ENCODE measurements around the gene NPTX1. TPM values are rescaled to one million over a fixed set of nuclear protein-coding genes. Genes with fewer than 3 reads are reported as not detected.
A peak's percentile ranks its signal among the peaks of the same experiment; 100 is the strongest.

NPTX1 gene
- total RNA-seq, 8 experiments from 2014 or later: 0.61 to 2.9 (median 0.96) TPM

DNA sequence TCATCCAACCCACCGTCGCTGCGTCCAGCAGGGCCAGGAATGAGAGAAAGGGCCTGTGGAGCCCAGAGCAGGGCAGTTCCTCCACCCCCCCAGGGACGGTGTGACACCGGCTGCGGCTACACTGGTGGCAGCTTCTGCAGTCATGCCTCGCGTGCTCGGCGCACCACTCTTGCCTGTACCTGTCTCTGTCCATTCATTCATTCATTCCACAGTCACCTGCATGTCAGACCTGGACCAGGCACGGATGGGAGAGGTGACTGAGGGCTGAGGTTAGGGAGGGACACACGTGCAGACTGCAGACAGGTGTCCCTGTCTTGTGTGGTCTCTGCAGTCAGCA lies 34.1 kb downstream of the NPTX1 start:
- Histone ChIP-seq H3K4me1 (replicated peaks in 1 of 2) (peaks cover 27 to 29% of the 10 kb centered on the region in 2 donors), H3K27ac (no peak overlapping the region), H3K4me3 (no peak overlapping the region)
- 40 to 71% (median 51%) methylated on average over 1 to 7 of the region's 12 CpGs; no CpG with 5 or more reads in 5 of the 10 experiments for WGBS, 10 experiments
- ATAC-seq (replicated peaks in 6 of 8): no peak
- in situ Hi-C loops (cut with MboI; ENCODE audit: low pct_unique_long_range_greater_than_20kb in 2 of 9, low sequenced_read_pairs in 9 of 9, unreplicated experiment in 9 of 9): loop anchor here in 2 of 9 experiments (25.0 kb wide), 1 partner anchor 545 kb away; the partner anchor contains the start of gene CHMP6 (in 2 of the 2)

DNA sequence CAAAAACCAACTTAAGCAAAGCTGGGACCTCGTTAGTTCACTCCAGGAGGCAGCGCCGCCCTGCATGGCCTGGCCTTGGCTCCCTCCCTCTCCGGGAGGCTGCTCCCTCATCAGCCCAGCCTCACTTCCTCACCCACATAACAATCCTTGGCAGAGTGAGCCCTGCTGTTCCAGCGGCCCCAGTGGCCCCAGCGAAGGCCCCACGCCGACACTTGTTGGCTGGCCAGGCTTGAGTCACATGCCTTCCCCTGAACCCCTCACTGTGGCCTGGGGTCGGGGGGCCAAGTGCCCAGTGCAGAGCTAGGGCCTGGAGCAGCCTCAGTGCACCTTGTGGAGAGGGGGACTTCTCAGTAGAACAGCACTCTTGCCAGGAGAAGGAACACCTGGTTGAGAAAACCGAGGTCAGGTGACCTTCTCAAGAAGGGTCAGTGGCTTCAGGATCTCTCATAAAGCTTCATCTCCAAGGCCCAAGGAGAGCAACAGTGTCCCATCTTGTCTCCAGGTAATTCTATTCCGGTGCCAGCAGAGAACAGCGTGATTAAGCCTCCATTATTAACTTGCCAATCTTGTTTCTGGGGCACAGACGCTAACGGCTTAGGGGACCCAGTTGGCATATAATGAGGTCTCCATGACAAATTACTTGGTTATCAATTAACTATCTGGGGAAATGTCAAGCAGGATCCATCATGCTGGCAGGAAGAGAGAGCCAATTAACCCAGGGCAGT lies 34.6 kb downstream of the NPTX1 start:
- H3K27ac ChIP-seq: no peak overlapping the region
- H3K4me3 ChIP-seq: no peak overlapping the region
- in situ Hi-C loops (cut with MboI; ENCODE audit: low pct_unique_long_range_greater_than_20kb in 2 of 9, low sequenced_read_pairs in 9 of 9, unreplicated experiment in 9 of 9): loop anchor here in 2 of 9 experiments (25.0 kb wide), 1 partner anchor 546 kb away; the partner anchor contains the start of gene CHMP6 (in 2 of the 2)
- peaks cover 27 to 29% of the 10 kb centered on the region in 2 donors for H3K4me1 ChIP-seq (replicated peaks in 1 of 2)
- WGBS, 10 experiments: 55 to 75% (median 63%) methylated on average over 1 to 7 of the region's 14 CpGs; no CpG with 5 or more reads in 4 of the 10 experiments
- no peak for ATAC-seq (replicated peaks in 6 of 8)

DNA sequence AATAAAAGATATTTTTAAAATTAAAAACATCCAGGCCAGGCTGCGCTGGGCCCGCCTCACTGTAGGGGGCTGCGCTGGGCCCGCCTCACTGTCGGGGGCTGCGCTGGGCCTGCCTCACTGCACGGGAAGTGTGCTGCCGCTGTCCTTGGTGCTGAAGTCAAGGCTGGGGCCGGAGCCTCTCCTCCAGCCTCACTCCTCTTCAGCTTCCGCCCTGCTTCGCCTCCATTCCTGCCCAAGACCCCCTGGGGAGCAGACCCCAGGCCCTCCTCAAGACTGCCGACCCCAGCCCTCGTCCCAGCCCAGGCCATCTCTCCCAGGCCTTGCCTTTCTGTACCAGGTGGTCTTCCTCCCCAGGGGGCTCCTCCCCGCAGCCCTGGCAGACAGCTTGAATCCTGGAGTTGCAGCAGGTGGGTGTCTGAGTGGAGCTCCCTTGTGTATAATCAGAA lies 35.3 kb downstream of the NPTX1 start:
- ATAC-seq (replicated peaks in 6 of 8): peak in 5 of 8 experiments; percentile 24 to 97 (median 52)

DNA sequence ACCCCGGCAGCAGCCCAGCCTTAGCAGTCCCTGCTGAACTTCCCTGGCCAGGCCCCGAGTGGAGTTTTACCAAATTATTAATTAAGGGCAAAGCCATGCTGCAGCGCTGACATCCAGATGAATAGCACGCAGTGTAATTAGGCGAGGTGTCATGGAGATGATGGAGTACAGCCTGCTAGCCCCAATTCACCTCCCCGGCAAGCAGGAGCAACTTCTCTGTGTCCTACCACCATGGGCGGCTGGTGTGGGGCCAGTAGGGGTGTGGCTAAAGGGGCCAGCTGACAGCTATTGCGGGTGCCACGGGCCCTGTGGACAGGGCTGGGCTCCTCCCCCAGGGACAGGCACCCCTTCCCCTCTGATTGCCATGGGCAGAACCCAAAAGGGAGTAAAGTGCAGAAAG lies 36.9 kb downstream of the NPTX1 start:
- Histone ChIP-seq H3K27ac (no peak overlapping the region), H3K4me1 (replicated peaks in 1 of 2) (peaks cover 15 to 17% of the 10 kb centered on the region in 2 donors), H3K4me3 (no peak overlapping the region)
- WGBS, 10 experiments: 17 to 80% (median 40%) methylated on average over 1 to 4 of the region's 9 CpGs; no CpG with 5 or more reads in 2 of the 10 experiments
- ATAC-seq (replicated peaks in 6 of 8): peak in 5 of 8 experiments; percentile 19 to 52 (median 39)
- in situ Hi-C loops (cut with MboI; ENCODE audit: low pct_unique_long_range_greater_than_20kb in 2 of 9, low sequenced_read_pairs in 9 of 9, unreplicated experiment in 9 of 9): loop anchor here in 4 of 9 experiments (10.0 to 25.0 kb wide), 2 partner anchors 545 to 548 kb away; partner anchors contain the start of gene CHMP6 (in 2 of the 4)

More for the DNA sequence above, 35.3 kb downstream of the NPTX1 start:
- Histone ChIP-seq H3K4me1 (replicated peaks in 1 of 2) (peaks cover 27 to 29% of the 10 kb centered on the region in 2 donors), H3K4me3 (no peak overlapping the region), H3K27ac (no peak overlapping the region)
- 0% methylated on average over 1 to 2 of the region's 14 CpGs; no CpG with 5 or more reads in 8 of the 10 experiments for WGBS, 10 experiments
- in situ Hi-C loops (cut with MboI; ENCODE audit: low pct_unique_long_range_greater_than_20kb in 2 of 9, low sequenced_read_pairs in 9 of 9, unreplicated experiment in 9 of 9): loop anchor here in 2 of 9 experiments (25.0 kb wide), 1 partner anchor 546 kb away; the partner anchor contains the start of gene CHMP6 (in 2 of the 2)

DNA sequence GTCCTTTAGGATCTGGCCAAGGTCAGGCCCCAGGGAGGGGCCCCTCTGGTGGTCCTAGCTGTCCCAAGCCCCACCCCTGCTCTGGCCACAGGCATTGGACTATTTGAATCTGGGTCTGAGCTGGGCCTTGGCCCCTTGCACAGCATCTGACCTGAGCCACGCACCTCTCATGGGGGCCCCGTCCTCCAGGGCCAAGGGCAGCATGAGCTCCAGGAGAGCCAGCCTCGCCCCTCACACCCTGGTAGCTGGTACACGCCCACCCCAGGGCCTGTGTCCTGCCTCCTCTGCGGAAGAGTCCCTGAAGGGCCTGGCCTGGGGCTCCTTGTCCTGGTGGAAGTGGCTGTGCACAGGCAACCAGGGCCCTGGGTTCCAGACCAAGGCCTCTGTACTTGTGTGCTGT lies 37.6 kb downstream of the NPTX1 start:
- Histone ChIP-seq H3K27ac (no peak overlapping the region), H3K4me1 (replicated peaks in 1 of 2) (peaks cover 8 to 11% of the 10 kb centered on the region in 2 donors), H3K4me3 (no peak overlapping the region)
- WGBS, 10 experiments: 40% methylated on average over 1 of the region's 5 CpGs; no CpG with 5 or more reads in 9 of the 10 experiments
- in situ Hi-C loops (cut with MboI; ENCODE audit: low pct_unique_long_range_greater_than_20kb in 2 of 9, low sequenced_read_pairs in 9 of 9, unreplicated experiment in 9 of 9): loop anchor here in 4 of 9 experiments (10.0 to 25.0 kb wide), 2 partner anchors 546 to 548 kb away; partner anchors contain the start of gene CHMP6 (in 2 of the 4)
- ATAC-seq (replicated peaks in 6 of 8): peak in 1 of 8 experiments; percentile 4

DNA sequence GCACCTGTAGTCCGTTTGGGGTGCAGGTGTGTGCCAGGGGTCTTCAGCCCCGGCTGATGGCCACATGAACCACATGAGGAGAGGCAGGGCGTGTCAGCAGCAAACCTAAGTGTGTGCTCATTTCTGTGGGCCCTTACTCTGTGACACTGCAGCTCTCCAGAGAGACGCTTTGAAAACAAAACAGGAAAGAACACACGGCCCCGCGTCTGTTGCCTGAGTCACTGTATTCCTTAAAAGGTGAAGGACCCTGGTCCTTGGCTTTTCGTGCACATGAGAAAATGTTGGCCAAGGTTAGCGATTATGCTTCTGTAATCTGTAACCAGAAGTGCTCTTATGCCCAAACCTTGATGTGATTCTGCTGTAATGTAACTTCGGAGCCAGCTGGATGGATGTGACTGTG lies 38.9 kb downstream of the NPTX1 start:
- 64 to 100% (median 78%) methylated on average over 1 to 7 of the region's 10 CpGs; no CpG with 5 or more reads in 3 of the 10 experiments for WGBS, 10 experiments
- in situ Hi-C loops (cut with MboI; ENCODE audit: low pct_unique_long_range_greater_than_20kb in 2 of 9, low sequenced_read_pairs in 9 of 9, unreplicated experiment in 9 of 9): loop anchor here in 4 of 9 experiments (10.0 to 25.0 kb wide), 2 partner anchors 547 to 550 kb away; partner anchors contain the start of gene CHMP6 (in 2 of the 4)

DNA sequence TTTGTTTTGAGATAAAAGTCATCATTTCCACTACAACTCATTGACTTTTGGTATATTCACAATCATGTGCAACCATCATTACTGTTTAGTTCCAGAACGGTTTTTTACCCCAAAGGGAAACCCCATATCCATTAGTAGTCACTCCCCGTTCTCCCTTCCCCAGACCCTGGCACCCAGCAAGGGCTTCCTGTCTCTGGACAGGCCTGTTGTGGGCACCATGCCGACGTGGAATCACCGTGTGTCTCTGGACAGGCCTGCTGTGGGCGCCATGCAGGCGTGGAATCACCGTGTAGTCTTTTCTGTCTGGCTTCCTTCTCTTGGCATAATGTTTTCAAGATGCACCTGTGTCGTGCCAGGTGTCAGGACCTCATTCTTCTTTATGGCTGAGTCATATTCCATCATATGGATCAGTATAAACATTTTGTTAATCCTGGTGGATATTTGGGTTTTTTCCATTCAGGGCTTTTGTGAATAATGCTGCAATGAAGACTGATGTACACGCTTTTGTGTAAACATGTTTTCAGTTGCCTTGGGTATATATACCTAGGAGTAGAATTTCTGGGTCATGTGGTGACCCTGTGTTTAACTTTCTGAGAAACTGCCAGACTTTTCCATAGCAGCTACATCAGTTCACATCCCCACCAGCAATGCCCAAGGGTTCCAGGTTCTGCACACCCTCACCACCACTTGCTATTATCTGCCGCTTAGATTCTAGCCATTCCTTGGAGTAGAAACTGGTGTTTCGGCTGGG lies 42.3 kb downstream of the NPTX1 start:
- no peak overlapping the region for H3K4me3 ChIP-seq
- H3K27ac ChIP-seq: no peak overlapping the region
- no peaks in the 10 kb centered on the region for H3K4me1 ChIP-seq (replicated peaks in 1 of 2)
- in situ Hi-C loops (cut with MboI; ENCODE audit: low pct_unique_long_range_greater_than_20kb in 2 of 9, low sequenced_read_pairs in 9 of 9, unreplicated experiment in 9 of 9): loop anchor here in 4 of 9 experiments (10.0 to 25.0 kb wide), 2 partner anchors 551 to 553 kb away; partner anchors contain the start of gene CHMP6 (in 2 of the 4)
- ATAC-seq (replicated peaks in 6 of 8): no peak
- 13 to 95% (median 66%) methylated on average over 1 to 10 of the region's 12 CpGs; no CpG with 5 or more reads in 1 of the 10 experiments for WGBS, 10 experiments

More for the DNA sequence above, 38.9 kb downstream of the NPTX1 start:
- no peak overlapping the region for H3K27ac ChIP-seq
- H3K4me1 ChIP-seq (replicated peaks in 1 of 2): peaks cover 6 to 10% of the 10 kb centered on the region in 2 donors
- no peak overlapping the region for H3K4me3 ChIP-seq
- no peak for ATAC-seq (replicated peaks in 6 of 8)

DNA sequence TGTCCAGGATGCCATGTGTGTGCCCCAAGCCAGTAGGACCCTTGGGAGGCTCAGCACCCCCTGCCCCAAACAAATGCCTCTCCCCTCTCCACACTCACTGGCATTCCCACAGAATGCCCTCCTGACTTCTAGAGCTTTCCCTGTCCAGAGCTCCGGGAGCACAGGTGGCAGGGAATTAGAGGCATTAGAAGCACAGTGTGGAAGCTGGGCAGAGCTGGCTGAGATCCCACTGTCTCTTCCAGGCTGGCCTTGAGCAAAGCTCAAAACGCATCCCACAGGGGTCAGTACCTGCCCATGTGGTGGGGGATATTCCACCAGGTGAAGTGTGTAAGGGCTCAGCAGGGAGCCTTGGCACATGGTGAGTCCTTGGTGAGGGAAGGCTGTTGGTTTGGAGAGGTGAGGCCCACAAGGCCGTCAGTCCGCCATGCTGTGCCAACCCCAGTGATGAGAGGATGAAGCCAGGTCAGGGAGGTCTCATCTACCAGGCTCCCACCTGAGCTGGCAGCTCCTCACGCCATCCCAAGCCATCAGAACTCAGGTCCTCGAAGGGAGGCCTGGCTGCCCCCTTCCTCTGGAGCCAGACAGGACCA lies 43.4 kb downstream of the NPTX1 start:
- 86 to 100% (median 92%) methylated on average over 1 to 4 of the region's 6 CpGs; no CpG with 5 or more reads in 7 of the 10 experiments for WGBS, 10 experiments
- H3K4me1 ChIP-seq (replicated peaks in 1 of 2): no peaks in the 10 kb centered on the region
- in situ Hi-C loops (cut with MboI; ENCODE audit: low pct_unique_long_range_greater_than_20kb in 2 of 9, low sequenced_read_pairs in 9 of 9, unreplicated experiment in 9 of 9): loop anchor here in 4 of 9 experiments (10.0 to 25.0 kb wide), 2 partner anchors 552 to 554 kb away; partner anchors contain the start of gene CHMP6 (in 2 of the 4)
- no peak for ATAC-seq (replicated peaks in 6 of 8)
- no peak overlapping the region for H3K4me3 ChIP-seq
- H3K27ac ChIP-seq: no peak overlapping the region

DNA sequence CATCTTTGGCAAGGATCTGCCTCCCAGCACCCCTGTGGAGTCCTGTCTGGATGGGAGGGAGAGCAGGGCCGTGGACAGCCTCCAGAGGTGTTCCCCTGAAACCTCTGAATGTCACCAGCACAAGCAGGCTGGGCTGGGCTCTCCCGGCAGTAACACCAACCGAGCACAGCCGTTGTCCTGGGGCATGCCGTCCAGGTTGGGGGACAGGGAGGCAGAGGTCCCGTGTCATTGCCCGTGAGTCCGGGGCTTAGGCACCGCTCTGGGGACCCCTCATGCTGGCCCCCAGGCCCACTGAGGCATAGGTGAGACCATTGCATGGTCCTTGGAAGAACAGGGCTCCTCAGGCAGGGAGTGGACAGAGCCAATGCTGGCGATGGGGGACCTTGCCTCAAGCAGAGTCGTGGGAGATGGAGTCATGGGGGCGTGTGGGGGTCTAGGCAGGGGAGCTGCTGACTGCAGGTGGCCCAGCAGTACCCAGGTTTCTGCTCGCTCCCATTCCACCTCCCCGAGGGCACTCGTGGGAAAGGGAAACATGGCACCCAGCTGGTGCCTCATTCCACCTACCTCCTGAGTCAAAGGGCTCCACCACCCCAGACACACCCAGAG lies 44.0 kb downstream of the NPTX1 start:
- in situ Hi-C loops (cut with MboI; ENCODE audit: low pct_unique_long_range_greater_than_20kb in 2 of 9, low sequenced_read_pairs in 9 of 9, unreplicated experiment in 9 of 9): loop anchor here in 4 of 9 experiments (10.0 to 25.0 kb wide), 2 partner anchors 552 to 555 kb away; partner anchors contain the start of gene CHMP6 (in 2 of the 4)
- ATAC-seq (replicated peaks in 6 of 8): no peak
- Histone ChIP-seq H3K27ac (no peak overlapping the region), H3K4me3 (no peak overlapping the region), H3K4me1 (replicated peaks in 1 of 2) (no peaks in the 10 kb centered on the region)
- WGBS, 10 experiments: 70 to 100% (median 83%) methylated on average over 1 to 2 of the region's 15 CpGs; no CpG with 5 or more reads in 7 of the 10 experiments

DNA sequence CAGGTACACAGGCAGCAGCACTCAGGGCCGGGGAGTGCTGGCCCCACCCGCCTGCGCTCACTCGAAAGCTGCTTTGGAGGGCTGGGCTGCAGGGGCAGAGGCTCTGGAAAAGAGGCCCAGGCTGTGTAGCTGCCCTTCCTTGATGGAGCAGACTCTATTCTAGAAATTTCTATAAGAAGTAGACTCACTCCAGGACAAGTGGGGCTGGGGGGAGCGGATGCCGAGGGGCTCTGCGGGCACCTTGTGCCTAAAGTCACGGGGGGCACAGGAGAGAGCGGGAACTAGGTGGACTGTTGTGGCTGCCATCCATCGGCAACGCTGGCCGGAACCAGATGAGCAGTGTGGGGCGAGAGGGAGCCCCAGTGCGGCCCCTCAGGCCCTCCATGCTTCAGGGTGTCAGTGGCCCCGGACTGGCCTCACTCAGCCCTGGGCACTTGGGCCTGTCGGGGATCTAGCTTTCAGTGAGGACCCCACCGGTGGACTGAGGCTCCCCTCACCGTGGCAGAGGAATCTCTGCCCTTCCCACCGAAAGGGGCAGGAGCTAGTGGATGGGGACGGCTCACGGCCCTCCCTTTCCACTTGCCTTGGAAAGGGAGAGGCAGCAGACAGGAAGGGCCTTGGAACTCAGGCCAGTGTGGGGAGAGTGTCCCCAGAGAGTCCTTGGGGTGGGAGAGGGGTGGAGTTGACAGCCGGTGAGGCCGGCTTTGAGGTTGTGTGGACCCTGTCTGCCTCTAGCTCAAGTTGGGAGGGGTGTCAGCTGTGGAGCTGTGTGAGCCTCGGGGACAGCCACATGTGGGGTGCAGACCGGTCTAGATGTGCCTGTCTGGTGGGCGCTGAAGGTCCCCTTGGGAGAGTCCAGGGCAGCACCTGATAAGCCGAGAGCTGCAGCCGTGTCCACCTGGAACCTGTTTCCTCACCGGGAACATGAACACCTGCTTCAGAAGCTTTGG lies 44.9 kb downstream of the NPTX1 start:
- H3K4me1 ChIP-seq (replicated peaks in 1 of 2): peaks cover 0 to 3% of the 10 kb centered on the region in 2 donors
- ATAC-seq (replicated peaks in 6 of 8): no peak
- H3K27ac ChIP-seq: no peak overlapping the region
- in situ Hi-C loops (cut with MboI; ENCODE audit: low pct_unique_long_range_greater_than_20kb in 2 of 9, low sequenced_read_pairs in 9 of 9, unreplicated experiment in 9 of 9): loop anchor here in 4 of 9 experiments (10.0 to 25.0 kb wide), 2 partner anchors 553 to 556 kb away; partner anchors contain the start of gene CHMP6 (in 2 of the 4)
- no peak overlapping the region for H3K4me3 ChIP-seq
- WGBS, 10 experiments: 40 to 92% (median 74%) methylated on average over 1 to 6 of the region's 29 CpGs; no CpG with 5 or more reads in 5 of the 10 experiments
